ENCODE results near the gene SH3BGRL2.

GRCh38 chr6:79602859-79603258 lies 28.3 kb upstream of the SH3BGRL2 start:
- TF ChIP-seq MAX (IDR thresholded peaks at IDR 0.05) (no peak), FOXM1 (IDR thresholded peaks at IDR 0.05; ENCODE audit: borderline replicate concordance, low read depth) (no peak), TAF1 (IDR thresholded peaks at IDR 0.05; ENCODE audit: low read depth) (no peak)

Data from Ishikawa (cell line).